ENCODE data around the gene PIAS4.

- TF ChIP-seq ZBTB49 (tag by site-specific recombination; IDR thresholded peaks at IDR 0.05; ENCODE audit: low read depth) (no peak), ZNF548 (tag by site-specific recombination; IDR thresholded peaks at IDR 0.05) (no peak), GLI4 (tag by site-specific recombination; IDR thresholded peaks at IDR 0.05) (no peak), FEZF1 (tag by site-specific recombination; IDR thresholded peaks at IDR 0.05) (no peak), ZBTB20 (tag by site-specific recombination; IDR thresholded peaks at IDR 0.05) (no peak), REST (tag by site-specific recombination; IDR thresholded peaks at IDR 0.05) (no peak), ZNF239 (tag by site-specific recombination; IDR thresholded peaks at IDR 0.05) (no peak), KLF10 (tag by site-specific recombination; IDR thresholded peaks at IDR 0.05) (no peak), ZBTB8A (tag by site-specific recombination; IDR thresholded peaks at IDR 0.05) (no peak)
These were observed 81.4 kb downstream of the PIAS4 start for GRCh38 chr19:4088975-4089374.

All from HEK293 (cell line).